ENCODE data around the gene PDRG1.
"Not testable (repeated sequence)": the region's sequence is repeated elsewhere in the genome, so short reads cannot be mapped to it uniquely, and the experiment has no call there.

PDRG1 gene

DNA sequence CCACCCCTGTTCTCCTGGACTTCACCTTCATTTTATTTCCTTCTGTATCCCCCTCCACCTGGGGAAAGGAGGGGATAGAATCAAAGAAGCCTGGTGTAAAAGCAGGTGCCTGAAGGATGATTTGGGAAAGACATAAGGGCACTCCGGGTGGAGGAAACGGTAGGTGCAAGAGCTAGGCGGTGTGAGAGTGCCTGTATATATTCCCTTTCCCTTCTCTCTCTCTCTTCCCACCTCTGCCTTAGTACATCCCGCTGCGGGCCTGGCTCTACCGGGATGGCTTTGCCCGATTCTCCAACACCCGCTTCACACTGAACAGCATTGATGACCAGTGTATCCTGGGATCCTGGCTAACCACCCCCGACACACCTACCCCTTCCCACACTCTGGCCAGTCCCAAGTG, 26.2 kb downstream of the PDRG1 start:
- no peak for DNase-seq

DNA sequence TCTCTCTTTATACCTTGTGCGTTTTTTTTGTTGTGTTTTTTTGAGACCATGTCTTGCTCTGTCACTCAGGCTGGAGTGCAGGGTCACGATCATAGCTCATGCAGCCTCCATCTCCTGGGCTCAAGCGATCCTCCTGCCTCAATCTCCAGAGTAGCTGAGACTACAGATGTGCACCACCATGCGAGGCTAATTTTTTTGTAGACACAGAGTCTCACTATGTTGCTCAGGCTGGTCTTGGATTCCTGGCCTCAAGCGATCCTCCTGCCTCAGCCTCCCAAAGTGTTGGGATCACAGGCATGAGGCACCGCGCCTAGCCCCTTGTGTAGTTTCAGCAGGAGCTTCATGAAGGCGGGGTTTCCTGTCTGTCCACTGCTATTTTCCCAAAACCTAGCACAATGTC, 27.3 kb downstream of the PDRG1 start:
- no peak for DNase-seq

DNA sequence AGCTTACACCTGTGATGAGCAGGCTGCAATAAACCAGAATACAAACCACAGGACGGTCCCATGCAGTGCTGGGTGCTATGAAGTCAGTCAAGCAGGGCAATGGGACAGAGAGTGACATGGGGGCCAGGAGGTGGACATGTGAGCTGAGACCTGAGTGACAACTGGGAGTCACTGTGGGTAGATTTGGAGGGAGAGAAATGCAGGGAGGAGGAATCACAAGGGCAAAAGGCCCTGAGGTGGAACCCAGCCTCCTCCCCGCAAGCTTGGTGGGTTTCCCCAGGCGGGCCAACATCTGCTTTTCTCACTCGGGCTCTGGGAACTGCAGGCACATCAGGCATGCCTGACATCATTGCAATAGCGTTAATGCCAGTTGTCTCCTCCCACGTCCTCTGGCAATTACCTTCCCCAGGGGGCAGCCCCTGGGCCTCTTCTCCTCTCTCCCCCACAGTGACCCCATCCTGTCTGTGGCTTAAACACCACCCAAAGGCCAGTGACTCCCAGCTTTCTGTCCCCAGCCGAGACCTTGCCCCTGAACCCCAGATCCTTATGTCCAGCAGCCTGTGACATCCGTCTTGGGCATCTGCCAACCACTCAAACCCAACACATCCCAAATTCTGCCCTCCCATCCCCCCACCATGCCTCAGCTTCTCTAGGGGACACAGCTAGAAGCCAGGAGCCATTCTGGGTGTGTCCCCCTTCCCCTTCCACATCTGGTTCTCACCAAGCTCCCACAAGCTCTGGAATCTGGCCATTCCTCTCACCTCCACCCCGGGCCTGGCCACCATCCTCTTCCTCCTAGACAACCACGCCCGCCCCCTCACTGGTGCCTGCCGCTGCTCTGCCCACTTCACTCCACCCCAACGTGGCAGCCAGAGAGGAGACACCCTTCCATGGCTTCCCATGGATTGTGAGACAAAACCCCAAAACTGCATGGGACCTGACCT, 28.2 kb downstream of the PDRG1 start:
- DNase-seq = peak; percentile 28

DNA sequence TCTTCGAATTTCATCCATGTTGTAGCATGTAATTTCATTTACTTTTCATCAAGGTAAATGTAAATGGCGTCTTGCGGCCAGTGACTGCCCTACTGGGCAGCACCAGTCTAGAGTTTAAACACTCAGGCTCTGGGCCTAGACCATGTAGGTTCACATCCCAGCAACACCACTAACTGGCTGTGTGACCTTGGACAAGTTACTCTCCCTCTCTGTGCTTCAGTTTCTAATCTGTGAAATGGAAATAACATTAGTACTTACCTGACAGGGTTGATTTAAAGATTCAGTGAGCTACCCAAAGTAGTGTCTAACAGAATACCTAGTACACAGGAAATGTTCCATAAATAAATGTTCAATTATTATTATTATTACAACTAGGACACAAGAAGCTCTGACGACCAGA, 29.3 kb downstream of the PDRG1 start:
- no peak for DNase-seq

DNA sequence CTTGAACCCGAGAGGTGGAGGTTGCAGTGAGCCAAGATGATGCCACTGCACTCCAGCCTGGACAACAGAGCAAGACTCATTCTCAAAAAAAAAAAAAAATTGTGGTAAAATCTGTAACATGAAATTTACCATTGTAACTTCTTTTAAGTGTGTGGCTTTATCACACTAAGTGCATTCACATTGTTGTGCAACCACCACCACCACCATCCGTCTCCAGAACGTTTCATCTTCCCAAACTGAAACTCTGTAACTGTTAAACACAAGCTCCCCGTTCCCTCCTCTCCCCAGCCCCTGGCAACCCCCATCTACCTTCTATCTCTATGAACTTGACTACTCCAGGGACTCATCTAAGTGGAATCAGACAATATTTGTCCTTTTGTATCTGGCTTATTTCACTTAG, 29.7 kb downstream of the PDRG1 start:
- peak; percentile 32 for DNase-seq

DNA sequence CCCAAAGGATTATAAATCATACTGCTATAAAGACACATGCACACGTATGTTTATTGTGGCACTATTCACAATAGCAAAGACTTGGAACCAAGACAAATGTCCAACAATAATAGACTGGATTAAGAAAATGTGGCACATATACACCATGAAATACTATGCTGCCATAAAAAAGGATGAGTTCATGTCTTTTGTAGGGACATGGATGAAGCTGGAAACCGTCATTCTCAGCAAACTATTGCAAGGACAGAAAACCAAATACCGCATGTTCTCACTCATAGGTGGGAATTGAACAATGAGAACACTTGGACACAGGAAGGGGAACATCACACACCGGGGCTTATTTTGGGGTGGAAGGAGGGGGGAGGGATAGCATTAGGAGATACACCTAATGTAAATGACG, 30.4 kb downstream of the PDRG1 start:
- DNase-seq = not testable (repeated sequence)

DNA sequence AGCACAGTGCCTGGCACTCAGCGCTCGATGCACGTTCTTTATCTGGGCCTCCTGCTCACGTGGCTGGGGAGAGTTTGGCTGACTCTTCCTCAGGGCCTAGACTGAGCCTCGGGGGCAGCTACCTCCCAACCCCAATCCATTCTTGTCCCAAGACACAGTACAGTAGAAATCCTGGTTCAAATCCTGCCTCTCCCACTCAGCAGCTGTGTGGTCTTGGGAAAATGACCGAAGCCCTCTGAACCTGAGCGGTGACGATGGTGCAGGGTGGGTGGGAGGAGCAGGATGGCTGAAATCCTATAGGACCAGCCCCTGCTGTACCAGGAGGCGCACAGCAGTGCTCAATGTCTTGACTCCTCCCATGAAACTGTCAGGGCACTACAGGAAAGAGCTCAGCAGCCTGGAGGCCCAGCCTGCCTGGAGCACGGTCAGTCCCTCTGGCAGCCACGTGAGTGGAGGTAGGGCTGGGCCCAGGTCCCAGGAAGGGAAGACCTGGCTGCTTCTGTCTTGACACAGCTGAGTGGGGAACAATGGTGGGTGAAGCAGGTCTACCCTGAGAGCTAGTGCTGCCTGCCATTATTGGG, 31.5 kb downstream of the PDRG1 start:
- no peak for DNase-seq

DNA sequence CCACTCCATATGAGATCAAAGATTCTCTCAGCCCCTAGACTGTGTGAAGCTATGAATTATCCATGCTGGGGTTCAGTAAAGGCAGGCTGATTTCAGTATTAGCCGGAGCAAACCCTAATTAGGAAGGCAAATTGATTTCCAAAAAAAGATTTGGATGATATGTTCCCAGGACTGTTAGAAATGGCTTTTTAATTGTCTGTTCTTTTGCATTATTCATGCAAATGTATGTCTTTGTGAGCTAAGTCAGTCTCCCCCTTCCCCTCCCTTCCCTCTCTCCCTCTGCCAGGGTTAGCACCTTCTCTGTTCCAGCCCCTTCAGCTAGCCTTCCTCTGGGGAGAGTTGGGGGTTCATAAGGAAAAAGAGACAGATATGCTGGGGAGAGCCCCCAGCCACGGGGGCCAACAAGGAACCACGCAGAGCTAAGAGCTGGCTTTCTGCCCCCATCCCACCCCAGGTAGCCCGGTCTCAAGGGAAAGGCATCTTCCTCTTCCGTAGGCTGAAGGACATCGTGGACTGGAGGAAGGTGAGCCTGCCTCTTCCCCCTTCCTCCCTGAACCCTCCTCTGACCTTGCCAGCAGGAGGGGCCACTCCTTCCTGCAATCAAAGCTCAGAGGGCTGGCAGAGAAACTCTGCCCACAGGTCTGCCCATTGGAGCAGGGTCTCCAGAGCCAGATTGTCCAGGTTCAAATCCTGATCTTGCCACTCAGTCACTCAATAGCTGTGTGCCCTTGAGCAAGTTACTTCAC, 32.3 kb downstream of the PDRG1 start:
- DNase-seq = no peak

DNA sequence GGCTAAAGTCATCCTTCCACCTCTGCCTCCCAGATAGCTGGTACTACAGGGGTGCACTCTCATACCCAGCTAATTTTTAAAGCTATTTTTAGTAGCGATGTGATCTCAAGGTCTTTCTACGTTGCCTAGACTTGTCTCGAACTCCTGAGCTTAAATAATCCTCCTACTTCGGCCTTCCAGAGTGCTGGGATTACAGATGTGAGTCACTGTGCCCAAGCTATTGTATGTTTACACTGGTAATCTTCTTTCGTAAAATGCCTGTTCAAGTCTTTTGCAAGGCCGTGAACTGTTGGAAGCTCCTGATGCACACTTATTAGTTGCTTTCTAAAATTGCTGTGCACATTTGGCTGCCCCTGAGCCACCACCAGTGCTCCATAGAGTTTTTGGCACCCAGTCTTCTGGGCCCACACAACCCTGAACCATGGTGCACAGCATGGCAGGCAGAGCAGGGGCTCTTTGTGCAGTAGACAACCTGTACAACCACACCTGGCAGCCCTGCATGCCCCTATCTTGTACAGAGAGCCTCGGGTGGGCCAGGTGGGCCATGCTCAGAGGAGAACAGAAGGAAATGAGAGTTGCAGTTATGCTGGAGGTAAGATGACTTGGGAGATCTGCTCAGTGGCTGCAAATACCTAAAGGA, 33.3 kb downstream of the PDRG1 start:
- DNase-seq = no peak

DNA sequence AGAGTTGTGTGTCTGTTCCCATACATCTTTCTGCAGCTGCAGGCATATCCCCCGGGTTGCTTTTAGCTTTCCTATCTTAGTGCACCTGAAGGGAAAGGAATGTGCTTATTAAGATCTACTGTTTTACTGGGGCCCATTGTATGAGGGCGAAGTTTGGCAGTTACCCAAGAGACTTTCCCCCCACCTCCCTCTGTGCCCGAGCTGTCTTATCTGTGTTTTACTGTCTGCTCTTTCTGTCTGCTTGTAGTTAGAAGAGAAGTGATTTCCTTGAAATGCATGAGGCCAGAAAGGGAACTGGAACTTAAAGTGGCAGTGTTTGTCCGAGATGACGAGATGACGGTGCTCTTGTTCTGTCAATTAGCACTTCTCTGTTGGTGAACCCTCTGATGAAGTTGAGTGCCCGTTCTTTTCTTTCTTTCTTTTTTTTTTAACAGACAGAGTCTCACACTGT, 33.9 kb downstream of the PDRG1 start:
- peak; percentile 85 for DNase-seq

DNA sequence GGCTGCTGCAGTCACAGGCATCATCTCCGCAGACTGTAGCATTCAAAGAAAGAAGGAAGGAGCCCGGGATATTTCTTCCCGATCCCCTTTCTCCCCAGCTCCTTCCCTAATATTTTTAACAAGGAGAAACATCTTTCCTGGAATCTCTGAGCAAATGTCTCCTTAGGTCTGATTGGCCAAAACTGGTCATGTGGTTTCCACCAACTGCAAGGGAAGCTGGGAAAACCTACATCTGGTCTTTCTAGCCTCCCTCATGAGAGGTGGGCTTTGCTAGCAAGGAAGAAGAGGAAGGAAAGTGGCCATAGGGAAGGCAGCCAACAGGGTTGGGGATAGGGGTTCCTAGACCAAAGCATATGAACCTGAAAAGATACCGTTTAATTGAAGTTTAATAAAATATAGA, 35.1 kb downstream of the PDRG1 start:
- DNase-seq = no peak

DNA sequence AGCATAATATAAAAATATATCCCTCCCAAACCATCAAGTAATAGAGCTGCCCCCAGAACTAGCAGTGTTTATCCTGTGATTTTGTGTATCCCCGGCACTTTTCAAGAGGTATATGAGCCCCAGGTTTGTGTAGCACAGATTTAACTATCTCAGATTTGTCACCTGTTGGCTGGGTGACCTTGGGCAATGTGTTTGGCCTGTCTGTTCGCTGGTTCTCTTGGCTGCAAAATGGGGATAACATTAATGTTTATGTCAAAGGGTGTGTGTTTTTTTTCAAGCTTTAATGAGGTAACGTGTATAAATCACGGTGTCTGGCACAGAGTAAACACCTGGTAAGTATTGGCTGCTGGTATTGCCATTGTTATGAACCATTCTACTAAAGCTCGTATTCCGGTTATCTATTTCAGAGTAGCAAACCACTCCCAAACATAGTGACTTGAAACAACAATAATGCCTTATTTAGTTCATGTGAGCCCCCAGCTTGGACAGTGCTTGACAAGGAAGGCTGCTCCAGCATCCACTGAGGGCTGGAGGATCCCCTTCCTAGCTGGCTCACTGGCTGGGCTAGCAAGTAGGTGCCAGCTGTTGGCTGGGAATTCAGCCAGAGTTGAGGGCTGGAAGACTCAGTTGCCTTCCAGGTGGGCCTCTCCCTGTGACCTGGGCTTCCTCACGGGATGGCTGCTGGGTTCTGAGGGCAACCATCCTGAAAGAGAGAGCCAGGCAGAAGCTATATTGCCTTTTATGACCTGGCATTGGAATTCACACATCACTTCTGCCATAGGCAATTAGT, 36.2 kb downstream of the PDRG1 start:
- DNase-seq = no peak

DNA sequence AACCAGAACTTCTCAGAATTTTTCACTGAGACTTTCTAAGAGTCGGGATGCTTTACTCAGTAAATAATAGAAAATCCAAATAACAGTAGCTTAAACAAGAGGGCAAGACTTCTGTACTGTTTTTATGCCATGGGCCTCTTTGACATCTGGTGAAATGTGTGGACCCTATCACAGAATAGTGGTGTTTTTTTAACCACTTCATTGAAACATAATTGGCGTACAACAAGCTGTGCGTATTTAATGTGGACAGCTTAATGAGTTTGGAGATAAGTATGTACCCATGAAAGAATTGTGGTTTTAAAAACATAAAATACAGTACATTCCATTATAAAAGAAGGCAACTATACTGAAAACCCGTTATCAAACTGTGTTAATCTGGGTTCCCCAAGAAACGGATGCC, 37.7 kb downstream of the PDRG1 start:
- no peak for DNase-seq

DNA sequence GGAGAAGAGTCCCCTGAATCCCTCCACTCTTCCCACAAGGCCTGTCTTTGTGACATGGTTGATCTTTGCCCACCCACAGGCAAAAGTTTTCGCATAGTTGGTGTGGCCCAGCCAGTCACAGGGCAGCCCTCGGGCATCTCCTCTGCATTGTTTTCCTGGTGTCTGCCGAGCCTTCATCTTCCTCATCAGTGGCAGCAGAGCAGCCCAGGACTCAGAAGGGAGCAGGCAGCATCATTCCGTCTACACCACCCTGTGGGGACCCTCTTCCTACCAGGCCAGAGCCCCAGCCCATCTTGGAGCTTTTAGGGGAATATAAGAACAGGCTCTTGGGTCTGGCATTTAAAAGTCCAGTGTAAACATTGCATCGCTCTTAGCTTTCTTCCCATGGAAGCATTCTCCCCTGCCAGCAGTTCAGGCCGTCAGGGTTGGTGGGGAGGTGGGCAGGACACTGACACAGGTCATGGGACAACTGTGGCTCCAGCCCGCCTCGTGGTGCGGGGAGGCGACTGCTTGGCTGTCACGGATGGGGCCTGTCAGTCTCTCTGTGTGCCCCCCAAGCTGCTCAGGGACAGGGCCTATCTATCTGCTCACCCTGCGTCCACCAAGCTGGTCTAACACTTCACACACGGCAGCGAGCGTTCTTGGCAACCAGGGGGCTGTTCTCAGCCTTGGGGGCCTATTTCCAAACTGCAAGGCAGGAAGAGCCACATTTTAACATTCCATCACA, 38.3 kb downstream of the PDRG1 start:
- DNase-seq = no peak

DNA sequence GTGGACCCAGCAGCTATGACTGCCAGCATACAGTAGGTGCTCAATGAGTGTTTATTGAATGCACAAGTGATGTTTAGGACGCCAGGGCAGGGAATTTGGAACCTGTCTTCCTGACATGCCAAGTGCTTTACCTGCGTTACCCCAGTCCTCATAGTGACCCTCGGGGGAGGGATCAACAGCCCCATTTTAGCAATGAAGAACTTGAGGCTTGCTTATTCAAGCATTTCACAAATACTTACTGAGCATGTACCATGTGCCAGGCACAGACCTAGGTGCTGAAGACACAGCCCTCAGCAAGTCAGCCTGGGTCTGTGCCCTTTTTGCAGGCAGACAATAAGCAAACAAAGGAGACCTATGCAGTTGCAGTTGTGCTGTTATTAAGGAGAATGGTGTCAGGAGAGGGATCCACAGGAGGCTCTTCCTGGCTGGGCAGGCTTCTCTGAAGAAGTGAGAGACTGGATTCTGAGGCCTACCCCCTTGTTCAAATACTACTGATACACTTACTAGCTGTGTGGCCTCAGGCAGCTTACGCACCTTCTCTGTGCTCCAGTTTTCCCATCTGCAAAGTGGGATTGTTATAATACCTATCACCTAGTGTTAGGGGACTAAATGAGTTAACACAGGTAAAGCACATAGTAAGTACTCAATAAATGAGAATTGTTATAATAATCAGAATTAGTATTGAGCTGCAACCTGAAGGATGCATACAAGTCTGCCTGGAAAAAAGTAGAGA, 41.6 kb downstream of the PDRG1 start:
- DNase-seq = no peak

DNA sequence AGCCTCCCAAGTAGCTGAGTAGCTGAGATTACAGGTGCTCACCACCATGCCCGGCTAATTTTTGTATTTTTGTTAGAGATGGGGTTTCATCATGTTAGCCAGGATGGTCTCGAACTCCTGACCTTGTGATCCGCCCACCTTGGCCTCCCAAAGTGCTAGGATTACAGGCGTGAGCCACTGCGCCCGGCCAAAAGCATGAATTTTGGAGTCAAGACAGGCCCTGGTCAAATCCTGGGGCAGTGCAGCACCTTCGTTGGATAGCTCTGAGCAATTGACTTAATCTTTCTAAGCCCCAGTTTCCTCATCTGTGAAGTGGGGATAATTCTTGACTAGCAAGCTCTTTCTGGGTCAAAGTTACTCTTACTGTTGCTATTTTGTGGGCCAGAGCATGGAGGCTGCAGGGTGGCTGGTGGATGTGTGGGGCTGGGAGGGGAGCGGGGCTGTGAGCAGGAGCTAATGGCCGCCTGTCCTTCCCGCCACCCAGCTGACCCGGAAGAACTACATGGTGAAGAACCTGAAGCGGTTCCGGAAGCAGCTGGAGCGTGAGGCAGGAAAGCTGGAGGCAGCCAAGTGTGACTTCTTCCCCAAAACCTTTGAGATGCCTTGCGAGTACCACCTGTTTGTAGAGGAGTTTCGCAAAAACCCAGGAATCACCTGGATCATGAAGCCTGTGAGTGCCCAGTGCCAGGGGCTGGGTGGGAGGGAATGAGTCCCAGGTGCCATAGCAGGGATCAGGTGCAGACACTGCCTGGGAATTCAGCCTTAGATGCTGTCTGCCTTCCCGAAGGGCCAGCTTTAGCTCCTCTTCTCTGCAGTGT, 42.4 kb downstream of the PDRG1 start:
- DNase-seq = no peak

DNA sequence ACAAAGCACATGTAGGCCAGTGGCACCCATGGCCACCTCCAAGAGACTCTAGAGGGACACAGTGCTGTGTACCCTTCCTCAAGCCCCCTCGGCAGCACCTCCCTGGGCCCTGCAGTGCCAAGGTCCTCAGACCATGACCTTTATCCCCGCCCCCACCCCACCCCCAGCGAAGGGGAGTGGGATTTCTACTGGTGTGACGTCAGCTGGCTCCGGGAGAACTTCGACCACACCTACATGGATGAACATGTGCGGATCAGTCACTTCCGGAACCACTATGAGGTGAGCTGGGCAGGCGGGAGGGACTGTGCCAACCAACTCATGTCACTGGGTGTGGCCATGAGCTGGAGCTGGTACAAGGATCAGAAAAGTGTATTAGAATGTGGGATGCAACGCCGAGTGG, 43.4 kb downstream of the PDRG1 start:
- no peak for DNase-seq

DNA sequence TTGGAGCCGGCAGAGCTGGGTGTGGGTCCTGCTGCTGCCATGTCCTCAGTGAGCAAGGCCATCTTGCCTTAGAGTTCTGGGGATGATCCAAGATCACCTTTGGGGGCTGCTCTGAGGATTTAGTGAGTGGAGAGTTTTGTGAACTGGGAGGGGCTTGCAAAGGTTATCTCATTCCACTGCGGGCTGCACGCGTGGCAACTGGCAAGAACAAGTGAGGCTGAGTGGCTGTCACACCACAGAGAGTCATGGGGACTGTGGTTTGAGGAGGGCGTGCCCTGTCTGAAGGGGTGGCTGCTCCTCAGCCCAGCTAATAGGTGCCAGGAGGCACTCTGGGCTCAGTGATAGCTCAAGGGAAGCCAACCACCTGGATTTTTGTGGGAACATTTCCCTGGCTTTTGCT, 43.8 kb downstream of the PDRG1 start:
- DNase-seq = peak; percentile 92

DNA sequence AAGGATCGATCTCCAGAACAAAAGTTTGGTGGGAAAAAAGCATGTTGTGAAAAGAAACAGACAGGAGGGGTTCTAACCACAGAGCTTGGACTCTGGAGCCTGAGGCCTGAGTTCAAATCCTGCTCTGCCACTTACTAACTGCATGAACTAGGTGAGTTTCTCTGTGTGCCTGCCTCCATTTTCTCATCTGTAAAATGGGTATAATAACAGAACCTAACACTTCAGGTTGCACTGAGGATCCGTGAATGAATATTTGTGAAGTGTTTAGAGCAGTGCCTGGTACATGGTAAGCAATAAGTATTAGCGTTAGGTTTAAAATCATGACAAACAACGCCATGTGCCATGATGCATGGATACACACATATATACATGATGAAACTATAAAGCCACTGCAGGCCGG, 44.8 kb downstream of the PDRG1 start:
- no peak for DNase-seq

DNA sequence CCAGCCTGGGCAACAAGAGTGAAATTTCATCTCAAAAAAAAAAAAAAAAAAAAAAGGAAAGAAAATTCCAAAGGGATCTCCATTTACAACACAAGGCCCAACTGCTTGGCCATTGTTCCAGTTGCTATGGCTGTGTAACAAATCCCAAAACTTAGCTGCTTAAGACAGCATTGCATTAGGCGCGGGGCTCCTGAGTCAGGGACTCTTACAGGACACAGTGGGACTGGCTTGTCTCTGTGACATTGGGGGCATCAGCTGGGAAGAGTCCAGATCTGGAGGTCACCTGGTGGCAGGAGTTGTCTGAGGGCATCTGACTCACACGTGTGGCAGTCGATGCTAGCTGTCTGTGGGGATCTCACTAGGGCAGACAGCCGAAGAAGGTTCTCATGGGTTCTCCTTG, 45.8 kb downstream of the PDRG1 start:
- DNase-seq = no peak
